T-helper 2 cell treated with Interferon-gamma antibody and Interleukin-4, amounts not matched to agents 100 ng/mL and 5 ng/mL, for 36 hours (primary cell): ENCODE measurements around the gene ANAPC5. TPM values are rescaled to one million over a fixed set of nuclear protein-coding genes. Genes with fewer than 3 reads are reported as not detected.

Experiments
- intact Hi-C: fragments of 100-400 bp; cut with micrococcal nuclease; formaldehyde crosslinking; loops from one replicate; pipeline ENCODE4 v1.15.1; 2023
- total RNA-seq: library from RNA; stranded (reverse); gene quantifications from 2 replicates; pipeline ENCODE4 v1.2.3, GENCODE V29; 2022

The ANAPC5 gene
- total RNA-seq, 1 donor from 2014 or later: 147 TPM

DNA sequence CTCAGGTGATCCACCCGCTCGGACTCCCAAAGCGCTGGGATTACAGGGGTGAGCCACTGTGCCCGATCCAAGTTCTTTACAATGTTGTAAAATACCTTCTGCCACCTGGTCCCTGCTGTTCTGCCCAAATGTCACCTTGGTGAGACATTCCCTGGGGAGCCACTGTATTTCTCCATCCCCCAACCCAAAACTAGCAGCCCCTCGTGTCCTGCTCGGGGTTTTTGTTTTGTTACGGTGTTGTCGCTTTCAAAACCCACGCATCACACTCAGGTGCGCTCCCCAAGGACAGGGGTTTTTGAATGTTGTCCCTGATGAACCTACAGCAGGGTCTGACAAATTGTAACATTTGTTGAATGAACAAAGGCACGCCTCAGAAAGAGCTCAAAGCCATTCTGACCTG lies 93.1 kb downstream of the ANAPC5 start:
- intact Hi-C loops: no loop called here

Other genes starting within 250 kb of the ANAPC5 start
- gene P2RX7, start 219.5 kb downstream of the ANAPC5 start, total RNA-seq: 15.1 and 15.8 TPM in 2 replicates
- gene P2RX4, start 142.3 kb downstream of the ANAPC5 start, total RNA-seq: 45.5 and 47.0 TPM in 2 replicates
- 30.5 and 31.2 TPM in 2 replicates for gene CAMKK2, start 55.7 kb downstream of the ANAPC5 start, total RNA-seq
- 90.9 and 94.6 TPM in 2 replicates for gene RNF34, start 47.7 kb upstream of the ANAPC5 start, total RNA-seq
- gene KDM2B, start 228.6 kb upstream of the ANAPC5 start, total RNA-seq: 58.2 and 60.4 TPM in 2 replicates